GM18868 (cell line): Measurements from ENCODE around the gene ATF6B.
A peak's percentile ranks its signal among the peaks of the same experiment; 100 is the strongest.

ENCODE experiments used
- ATAC-seq: cut with Tn5 transposase; IDR thresholded peaks from one replicate; pipeline ENCODE4 v1.9.1; 2021; ENCODE audit warnings: mild to moderate bottlenecking, moderate library complexity; ENCODE audit not compliant: unreplicated experiment

The ATF6B gene

GRCh38 chr6:32127717-32128592 is at the start of gene ATF6B:
ATF6B (minus strand) TSS chr6:32128246; CDS start chr6:32128207, 39 bp downstream.
- peak; percentile 86 for ATAC-seq

GRCh38 chr6:32177183-32177787 is 49.2 kb upstream of the ATF6B start:
- no peak for ATAC-seq

- ATAC-seq: no peak
Observed at GRCh38 chr6:32176476-32177182, 48.6 kb upstream of the ATF6B start.

GRCh38 chr6:32175711-32176475 is 47.8 kb upstream of the ATF6B start, which contains the start of gene AGPAT1:
AGPAT1 (minus strand) TSS chr6:32176084; CDS start chr6:32171496, 4,588 bp downstream.
- peak; percentile 48 for ATAC-seq

- ATAC-seq: no peak
Observed at GRCh38 chr6:32175322-32175710, 47.3 kb upstream of the ATF6B start.

- no peak for ATAC-seq
Observed at GRCh38 chr6:32174416-32174815, 46.4 kb upstream of the ATF6B start.

GRCh38 chr6:32173051-32173727 is 45.1 kb upstream of the ATF6B start:
- no peak for ATAC-seq

GRCh38 chr6:32171234-32171633 is 43.2 kb upstream of the ATF6B start:
- ATAC-seq: no peak

GRCh38 chr6:32170294-32170693 is 42.2 kb upstream of the ATF6B start:
- no peak for ATAC-seq

GRCh38 chr6:32168807-32169591 is 41.0 kb upstream of the ATF6B start:
- no peak for ATAC-seq

- ATAC-seq: no peak
Observed at GRCh38 chr6:32168350-32168749, 40.3 kb upstream of the ATF6B start.

- no peak for ATAC-seq
Observed at GRCh38 chr6:32167761-32168262, 39.8 kb upstream of the ATF6B start.

GRCh38 chr6:32167154-32167760 is 39.2 kb upstream of the ATF6B start:
- ATAC-seq: no peak

GRCh38 chr6:32166411-32167061 is 38.5 kb upstream of the ATF6B start:
- no peak for ATAC-seq

GRCh38 chr6:32164295-32164694 is 36.2 kb upstream of the ATF6B start, which contains the start of gene EGFL8:
EGFL8 (plus strand) TSS chr6:32164595; CDS start chr6:32166166, 1,571 bp downstream.
- no peak for ATAC-seq

GRCh38 chr6:32163559-32164258 is 35.7 kb upstream of the ATF6B start:
- no peak for ATAC-seq

- ATAC-seq: no peak
Observed at GRCh38 chr6:32158052-32158451, 30.0 kb upstream of the ATF6B start.

- no peak for ATAC-seq
Observed at GRCh38 chr6:32156891-32157290, 28.8 kb upstream of the ATF6B start.
